Endometrium (tissue), 2 donors: ENCODE measurements around the gene GLRX.
"Not testable (repeated sequence)": the region's sequence is repeated elsewhere in the genome, so short reads cannot be mapped to it uniquely, and the experiment has no call there.

Experiments
- FAIRE-seq: peaks from 2 replicates; lab custom pipeline; 2012; peaks lifted over from hg19 to GRCh38; lab: Jason Lieb, UNC
- donor health status: control.
- donor health status: control.

GLRX gene

GRCh38 chr5:95852567-95852966 lies 30.0 kb upstream of the GLRX start:
- FAIRE-seq, result no peak

GRCh38 chr5:95851141-95851540 lies 28.6 kb upstream of the GLRX start:
- not testable (repeated sequence) for FAIRE-seq

GRCh38 chr5:95850391-95850894 lies 27.9 kb upstream of the GLRX start:
- FAIRE-seq, result no peak

- no peak for FAIRE-seq
Measured at GRCh38 chr5:95848701-95849100, 26.2 kb upstream of the GLRX start.

- FAIRE-seq, result no peak
Measured at GRCh38 chr5:95847261-95847592, 24.7 kb upstream of the GLRX start.

GRCh38 chr5:95846554-95847260 lies 24.2 kb upstream of the GLRX start:
- no peak for FAIRE-seq

GRCh38 chr5:95845391-95845790 lies 22.9 kb upstream of the GLRX start:
- FAIRE-seq, result no peak

GRCh38 chr5:95843733-95844223 lies 21.3 kb upstream of the GLRX start:
- FAIRE-seq, result no peak

GRCh38 chr5:95842854-95843544 lies 20.5 kb upstream of the GLRX start:
- no peak for FAIRE-seq

- no peak for FAIRE-seq
Measured at GRCh38 chr5:95841914-95842812, 19.6 kb upstream of the GLRX start.

- FAIRE-seq, result no peak
Measured at GRCh38 chr5:95840956-95841705, 18.6 kb upstream of the GLRX start.

GRCh38 chr5:95839658-95840057 lies 17.1 kb upstream of the GLRX start:
- no peak for FAIRE-seq

- FAIRE-seq, result no peak
Measured at GRCh38 chr5:95838556-95838955, 16.0 kb upstream of the GLRX start.

- no peak for FAIRE-seq
Measured at GRCh38 chr5:95838001-95838520, 15.5 kb upstream of the GLRX start.

- no peak for FAIRE-seq
Measured at GRCh38 chr5:95837492-95837891, 15.0 kb upstream of the GLRX start.

GRCh38 chr5:95836971-95837370 lies 14.4 kb upstream of the GLRX start:
- not testable (repeated sequence) for FAIRE-seq

GRCh38 chr5:95836544-95836943 lies 14.0 kb upstream of the GLRX start:
- no peak for FAIRE-seq

GRCh38 chr5:95835682-95836385 lies 13.3 kb upstream of the GLRX start:
- no peak for FAIRE-seq

- FAIRE-seq, result no peak
Measured at GRCh38 chr5:95832664-95833063, 10.1 kb upstream of the GLRX start.

- FAIRE-seq, result no peak
Measured at GRCh38 chr5:95830226-95830625, 7.7 kb upstream of the GLRX start.

GRCh38 chr5:95827892-95828246 lies 5.3 kb upstream of the GLRX start:
- FAIRE-seq, result no peak
